ENCODE measurements around the gene ALDH4A1. TPM values are rescaled to one million over a fixed set of nuclear protein-coding genes. Genes with fewer than 3 reads are reported as not detected.
"Not testable (repeated sequence)": the region's sequence is repeated elsewhere in the genome, so short reads cannot be mapped to it uniquely, and the experiment has no call there.

The ALDH4A1 gene
- total and polyA plus RNA-seq, 4 donors = 162 to 424 (median 244) TPM

GRCh38 chr1:18852501-18852900 lies 49.9 kb downstream of the ALDH4A1 start (continued):
- TF ChIP-seq ZBTB33 (IDR thresholded peaks at IDR 0.05) = no peak
- no peak for TF ChIP-seq SP1 (IDR thresholded peaks at IDR 0.05)
- no peak for TF ChIP-seq EGR1 (IDR thresholded peaks at IDR 0.05; ENCODE audit: low read depth in 2 of 2)
- TF ChIP-seq GABPA (IDR thresholded peaks at IDR 0.05 in 1 of 2, conservative IDR thresholded peaks at IDR 0.05 in 1 of 2) = no peak
- TF ChIP-seq FOXA1 (IDR thresholded peaks at IDR 0.05) = no peak
- TF ChIP-seq RAD21 (IDR thresholded peaks at IDR 0.05) = no peak
- no peak for TF ChIP-seq ATF3 (IDR thresholded peaks at IDR 0.05)
- no peak for TF ChIP-seq RXRA (IDR thresholded peaks at IDR 0.05)

GRCh38 chr1:18849261-18849711 lies 53.1 kb downstream of the ALDH4A1 start:
- H3K4me3 ChIP-seq (ENCODE audit: low read depth in 1 of 3, low read length in 3 of 3) = no peak overlapping the region
- 69% methylated on average over 11 of the region's 11 CpGs for WGBS
- no peaks in the 10 kb centered on the region for H3K4me1 ChIP-seq (ENCODE audit: control insufficient read depth in 4 of 4, insufficient read depth in 4 of 4, low read length in 3 of 4)
- H3K9ac ChIP-seq (ENCODE audit: low read depth in 1 of 2, low read length in 2 of 2) = no peak overlapping the region
- TF ChIP-seq HNF4A (conservative IDR thresholded peaks at IDR 0.05) (no peak), NR2F2 (IDR thresholded peaks at IDR 0.05) (peak; percentile 69), SP1 (IDR thresholded peaks at IDR 0.05) (no peak), ATF3 (IDR thresholded peaks at IDR 0.05) (no peak), RAD21 (IDR thresholded peaks at IDR 0.05) (no peak), MAX (IDR thresholded peaks at IDR 0.05) (no peak), EGR1 (IDR thresholded peaks at IDR 0.05; ENCODE audit: low read depth in 2 of 2) (no peak), FOXA1 (IDR thresholded peaks at IDR 0.05) (no peak)
- peaks cover 0 to 3% (median 1%) of the 10 kb centered on the region in 4 donors for H3K27me3 ChIP-seq (ENCODE audit: control insufficient read depth in 4 of 4, insufficient read depth in 4 of 4, low read length in 3 of 4)
- H3K27ac ChIP-seq (ENCODE audit: low read depth in 1 of 2, low read length in 2 of 2) = no peak overlapping the region
- no peaks in the 10 kb centered on the region for H3K36me3 ChIP-seq (ENCODE audit: control insufficient read depth in 4 of 4, insufficient read depth in 3 of 4, low read depth in 1 of 4, low read length in 3 of 4)
- H3K9me3 ChIP-seq (ENCODE audit: control insufficient read depth in 4 of 4, low read length in 3 of 4) = peaks cover 0 to 5% (median 3%) of the 10 kb centered on the region in 4 donors
- no peak for DNase-seq (ENCODE audit: low spot score)

GRCh38 chr1:18847723-18848122 lies 54.6 kb downstream of the ALDH4A1 start:
- 71% methylated on average over 2 of the region's 2 CpGs for WGBS
- not testable (repeated sequence) for DNase-seq (ENCODE audit: low spot score); H3K27me3 ChIP-seq (ENCODE audit: control insufficient read depth in 4 of 4, insufficient read depth in 4 of 4, low read length in 3 of 4); H3K36me3 ChIP-seq (ENCODE audit: control insufficient read depth in 4 of 4, insufficient read depth in 3 of 4, low read depth in 1 of 4, low read length in 3 of 4); H3K4me3 ChIP-seq (ENCODE audit: low read depth in 1 of 3, low read length in 3 of 3); H3K9ac ChIP-seq (ENCODE audit: low read depth in 1 of 2, low read length in 2 of 2); H3K4me1 ChIP-seq (ENCODE audit: control insufficient read depth in 4 of 4, insufficient read depth in 4 of 4, low read length in 3 of 4); H3K9me3 ChIP-seq (ENCODE audit: control insufficient read depth in 4 of 4, low read length in 3 of 4); H3K27ac ChIP-seq (ENCODE audit: low read depth in 1 of 2, low read length in 2 of 2)

GRCh38 chr1:18840145-18840544 lies 62.2 kb downstream of the ALDH4A1 start:
- 94% methylated on average over 17 of the region's 17 CpGs for WGBS
- H3K9ac ChIP-seq (ENCODE audit: low read depth in 1 of 2, low read length in 2 of 2) = no peak overlapping the region
- TF ChIP-seq GABPA (IDR thresholded peaks at IDR 0.05 in 1 of 2, conservative IDR thresholded peaks at IDR 0.05 in 1 of 2) (no peak), MAX (IDR thresholded peaks at IDR 0.05) (no peak), YY1 (IDR thresholded peaks at IDR 0.05) (no peak), FOXA2 (IDR thresholded peaks at IDR 0.05) (no peak), EGR1 (IDR thresholded peaks at IDR 0.05; ENCODE audit: low read depth in 2 of 2) (no peak), RXRA (IDR thresholded peaks at IDR 0.05) (no peak), HNF4G (IDR thresholded peaks at IDR 0.05) (no peak), REST (IDR thresholded peaks at IDR 0.05) (no peak), FOXA1 (IDR thresholded peaks at IDR 0.05) (no peak), HNF4A (conservative IDR thresholded peaks at IDR 0.05) (no peak), ATF3 (IDR thresholded peaks at IDR 0.05) (no peak), RAD21 (IDR thresholded peaks at IDR 0.05) (no peak), NR2F2 (IDR thresholded peaks at IDR 0.05) (no peak), CTCF (IDR thresholded peaks at IDR 0.05; ENCODE audit: low read depth, low read length, missing input control) (no peak)

More at GRCh38 chr1:18840145-18840544, 62.2 kb downstream of the ALDH4A1 start:
- no peak overlapping the region for H3K27ac ChIP-seq (ENCODE audit: low read depth in 1 of 2, low read length in 2 of 2)
- H3K4me3 ChIP-seq (ENCODE audit: low read depth in 1 of 3, low read length in 3 of 3) = no peak overlapping the region
- no peaks in the 10 kb centered on the region for H3K36me3 ChIP-seq (ENCODE audit: control insufficient read depth in 4 of 4, insufficient read depth in 3 of 4, low read depth in 1 of 4, low read length in 3 of 4)
- DNase-seq (ENCODE audit: low spot score) = no peak
- H3K9me3 ChIP-seq (ENCODE audit: control insufficient read depth in 4 of 4, low read length in 3 of 4) = peaks cover 2 to 7% (median 3%) of the 10 kb centered on the region in 4 donors
- no peaks in the 10 kb centered on the region for H3K27me3 ChIP-seq (ENCODE audit: control insufficient read depth in 4 of 4, insufficient read depth in 4 of 4, low read length in 3 of 4)
- H3K4me1 ChIP-seq (ENCODE audit: control insufficient read depth in 4 of 4, insufficient read depth in 4 of 4, low read length in 3 of 4) = no peaks in the 10 kb centered on the region

All from liver (tissue), 9 donors.